ENCODE data around the gene IFNK. TPM values are rescaled to one million over a fixed set of nuclear protein-coding genes. Genes with fewer than 3 reads are reported as not detected.

Gene IFNK
- total RNA-seq, 1 donor: not detected

DNA sequence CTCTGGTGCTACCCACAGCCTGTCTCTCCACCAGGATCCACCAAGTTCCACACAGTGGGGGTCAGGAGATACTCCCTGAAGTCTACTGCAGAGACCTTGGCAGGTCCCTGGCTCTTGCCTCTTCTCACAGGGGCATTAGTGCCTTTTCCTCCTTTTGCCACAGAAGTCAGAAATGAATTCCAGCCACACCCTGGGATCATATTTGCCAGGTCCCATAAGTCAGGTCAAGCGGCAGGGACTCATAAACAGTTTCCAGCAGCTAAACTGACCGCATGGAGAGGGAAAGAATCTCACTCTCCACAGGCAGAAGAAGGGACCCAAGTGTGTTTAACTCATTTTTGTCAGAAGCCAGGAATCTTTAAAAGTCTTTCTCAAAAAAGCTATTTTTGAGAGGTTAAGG is 13.3 kb upstream of the IFNK start:
- DNase-seq (ENCODE audit: low read depth in 2 of 3, low spot score in 2 of 3): no peak

DNA sequence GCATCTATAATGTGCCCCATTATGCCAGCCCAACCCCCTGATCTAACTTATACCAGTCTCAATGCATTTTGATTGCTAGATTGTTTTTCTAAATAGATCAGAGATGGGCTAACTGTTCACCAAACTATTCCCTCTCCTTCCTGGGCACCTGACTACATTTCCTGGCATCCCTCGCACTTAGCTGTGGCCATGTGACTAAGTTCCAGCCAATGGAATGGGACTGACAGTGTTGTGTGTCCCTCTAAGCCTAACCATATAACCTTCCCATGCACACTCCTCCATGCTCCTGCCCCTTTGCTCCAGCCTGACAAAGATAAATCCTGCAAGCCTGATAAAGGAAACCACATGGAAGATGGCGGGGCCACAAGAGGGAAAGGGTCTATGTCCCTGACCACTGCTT is 12.3 kb upstream of the IFNK start:
- no peak for DNase-seq (ENCODE audit: low read depth in 2 of 3, low spot score in 2 of 3)

DNA sequence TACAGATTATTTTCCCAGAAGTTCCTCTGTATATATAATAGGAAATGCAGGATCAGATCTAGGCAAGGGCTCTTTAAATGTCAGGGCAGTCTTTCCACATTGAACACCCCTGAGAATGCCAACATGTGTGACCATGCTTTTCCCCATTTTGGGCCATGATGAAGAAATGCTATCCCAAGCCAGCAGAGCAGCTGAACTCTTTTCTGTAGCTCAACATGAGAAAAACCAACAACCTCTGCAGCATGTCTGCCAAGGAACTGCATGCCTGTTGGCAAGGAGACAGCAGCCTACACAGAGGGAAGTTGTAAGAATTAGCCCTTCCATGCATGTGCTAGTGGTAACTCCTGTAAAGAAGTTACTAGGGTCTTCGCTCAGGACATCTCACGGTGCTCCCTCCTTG is 9.5 kb upstream of the IFNK start:
- DNase-seq (ENCODE audit: low read depth in 2 of 3, low spot score in 2 of 3): no peak

DNA sequence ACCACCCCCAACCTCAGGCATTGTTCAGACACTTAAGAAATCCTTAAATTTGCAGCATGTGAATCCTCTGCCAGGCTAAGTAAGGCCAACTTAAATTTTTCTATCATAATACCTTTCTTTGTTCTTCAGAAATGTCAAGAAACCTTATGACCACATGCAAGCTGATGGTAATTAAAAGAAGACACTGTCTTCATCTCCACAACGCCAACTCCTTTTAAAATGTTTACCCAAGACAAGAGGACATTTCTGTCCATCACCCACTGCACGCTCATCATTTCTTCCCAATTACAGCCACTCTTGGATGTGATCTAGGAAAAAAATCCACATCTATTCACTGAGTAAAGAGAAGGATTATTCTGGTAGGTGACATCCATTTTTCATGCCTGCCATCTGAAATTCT is 6.1 kb upstream of the IFNK start:
- no peak for DNase-seq (ENCODE audit: low read depth in 2 of 3, low spot score in 2 of 3)

DNA sequence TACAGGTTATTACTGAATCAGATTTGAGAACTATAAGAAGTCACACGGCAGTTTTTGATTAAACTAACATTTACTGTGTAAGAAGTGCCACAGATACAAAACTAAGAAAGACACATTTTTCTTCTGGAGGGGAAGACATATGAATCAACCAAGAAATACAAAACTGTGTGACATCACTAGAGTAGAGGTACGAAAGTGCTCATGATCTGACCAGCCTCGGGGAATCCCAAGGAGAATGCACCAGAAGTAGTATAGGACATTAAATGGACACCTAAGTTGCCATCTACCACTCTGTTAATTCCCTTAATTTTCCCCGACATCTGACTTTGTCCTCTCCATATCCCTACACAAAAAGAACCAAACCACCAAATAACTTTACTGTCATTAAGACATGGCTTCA is 5.3 kb upstream of the IFNK start:
- no peak for DNase-seq (ENCODE audit: low read depth in 2 of 3, low spot score in 2 of 3)

DNA sequence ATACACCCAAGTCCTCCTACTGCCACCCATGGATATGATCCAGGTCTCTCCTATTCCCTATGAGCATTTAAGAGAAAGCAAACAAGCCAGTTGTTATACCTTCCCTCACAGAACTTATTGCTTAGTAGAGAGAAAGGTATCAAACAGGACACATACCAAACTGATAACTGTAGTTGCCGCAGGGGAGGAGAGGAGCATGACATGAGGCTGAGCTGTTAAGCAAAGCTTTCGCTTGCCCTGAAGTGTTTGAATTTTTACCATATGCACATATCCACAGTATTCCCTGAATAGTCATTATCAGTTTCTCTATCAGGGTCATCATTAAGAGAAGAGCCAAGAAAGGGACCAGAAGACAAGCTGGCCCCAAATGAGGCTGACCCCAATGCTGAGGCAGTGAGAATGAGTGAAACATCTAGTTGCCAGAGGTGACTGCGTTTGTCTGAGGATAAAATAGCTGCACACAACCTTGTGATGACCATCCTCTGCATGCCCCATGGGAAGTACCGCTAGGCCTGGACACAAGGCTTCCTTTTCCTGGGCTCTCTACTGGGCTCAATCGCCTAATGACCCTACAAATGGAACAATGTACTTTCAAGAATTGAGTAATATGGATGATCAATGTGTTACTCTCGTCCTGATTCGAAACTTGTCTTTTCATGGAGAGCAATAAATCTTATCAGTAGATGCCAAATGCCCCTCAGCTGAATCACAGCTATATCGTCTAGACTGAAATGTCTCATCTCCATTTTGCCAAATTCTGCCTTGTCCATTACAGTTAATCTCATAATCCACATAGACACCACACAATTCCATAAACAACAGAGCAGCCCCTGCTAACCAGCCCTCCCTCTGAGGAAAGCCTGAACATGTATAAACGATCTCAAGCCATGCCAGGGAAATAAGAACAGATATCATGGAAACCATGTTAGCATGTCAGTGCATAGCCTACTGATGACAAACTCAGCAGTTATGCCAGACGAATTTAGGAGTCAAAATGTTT is 4.3 kb upstream of the IFNK start:
- DNase-seq (ENCODE audit: low read depth in 2 of 3, low spot score in 2 of 3): no peak

DNA sequence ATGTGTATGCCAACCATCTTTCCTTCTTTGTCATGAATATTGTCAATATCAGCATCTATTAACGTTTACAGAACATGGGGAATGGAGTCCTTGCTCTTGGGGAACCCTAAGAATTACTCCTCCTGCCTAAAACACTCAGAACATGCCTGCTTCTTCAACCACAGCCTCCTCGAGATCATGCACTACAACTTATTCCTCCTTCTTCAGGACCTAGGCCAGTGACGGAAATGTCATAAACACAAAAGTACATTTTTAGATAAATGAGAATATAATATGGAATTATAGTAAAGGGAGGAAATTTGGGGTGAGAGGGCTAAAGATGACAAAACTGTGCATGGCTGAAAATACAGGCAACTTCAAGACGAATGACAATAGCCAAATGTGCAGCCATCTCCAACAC is 3.1 kb upstream of the IFNK start:
- DNase-seq (ENCODE audit: low read depth in 2 of 3, low spot score in 2 of 3): no peak

DNA sequence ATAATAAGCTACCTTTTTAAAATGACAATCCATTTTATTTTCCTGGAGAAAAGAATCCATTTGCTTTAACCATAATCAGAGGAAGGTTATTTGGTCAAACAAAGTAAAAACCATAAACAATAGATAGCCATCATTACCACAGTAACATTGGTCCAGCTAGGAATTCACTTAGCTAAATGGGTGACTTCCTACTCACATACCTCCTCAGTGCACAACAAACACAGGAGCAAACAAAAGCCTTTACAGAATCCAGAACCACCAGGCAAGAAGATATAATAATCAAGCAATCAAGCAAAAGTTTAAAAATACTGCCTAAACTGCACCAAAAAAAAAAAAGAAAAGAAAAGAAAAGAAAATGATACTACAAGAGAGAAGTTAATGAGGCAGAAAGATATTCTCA is 949 bp upstream of the IFNK start:
- no peak for DNase-seq (ENCODE audit: low read depth in 2 of 3, low spot score in 2 of 3)

DNA sequence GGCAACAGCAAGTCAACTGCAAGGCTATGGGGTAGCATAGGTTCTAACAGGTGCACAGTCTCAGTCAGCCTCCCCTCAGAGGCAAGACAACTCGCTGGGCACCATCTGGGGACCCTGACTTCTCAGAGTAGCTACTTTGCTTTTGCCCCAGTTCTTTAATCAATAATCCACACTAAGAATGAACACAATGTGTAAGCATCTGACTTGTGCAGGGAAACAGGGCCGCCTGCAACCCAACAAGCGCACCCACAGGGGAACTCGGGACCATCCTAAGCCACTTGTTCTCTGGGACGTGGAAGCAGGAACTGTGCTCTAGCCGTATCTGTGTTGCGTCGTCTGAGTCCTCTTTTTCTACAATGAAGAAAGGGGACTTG is 3.6 kb downstream of the IFNK start:
- DNase-seq (ENCODE audit: low read depth in 2 of 3, low spot score in 2 of 3): no peak

DNA sequence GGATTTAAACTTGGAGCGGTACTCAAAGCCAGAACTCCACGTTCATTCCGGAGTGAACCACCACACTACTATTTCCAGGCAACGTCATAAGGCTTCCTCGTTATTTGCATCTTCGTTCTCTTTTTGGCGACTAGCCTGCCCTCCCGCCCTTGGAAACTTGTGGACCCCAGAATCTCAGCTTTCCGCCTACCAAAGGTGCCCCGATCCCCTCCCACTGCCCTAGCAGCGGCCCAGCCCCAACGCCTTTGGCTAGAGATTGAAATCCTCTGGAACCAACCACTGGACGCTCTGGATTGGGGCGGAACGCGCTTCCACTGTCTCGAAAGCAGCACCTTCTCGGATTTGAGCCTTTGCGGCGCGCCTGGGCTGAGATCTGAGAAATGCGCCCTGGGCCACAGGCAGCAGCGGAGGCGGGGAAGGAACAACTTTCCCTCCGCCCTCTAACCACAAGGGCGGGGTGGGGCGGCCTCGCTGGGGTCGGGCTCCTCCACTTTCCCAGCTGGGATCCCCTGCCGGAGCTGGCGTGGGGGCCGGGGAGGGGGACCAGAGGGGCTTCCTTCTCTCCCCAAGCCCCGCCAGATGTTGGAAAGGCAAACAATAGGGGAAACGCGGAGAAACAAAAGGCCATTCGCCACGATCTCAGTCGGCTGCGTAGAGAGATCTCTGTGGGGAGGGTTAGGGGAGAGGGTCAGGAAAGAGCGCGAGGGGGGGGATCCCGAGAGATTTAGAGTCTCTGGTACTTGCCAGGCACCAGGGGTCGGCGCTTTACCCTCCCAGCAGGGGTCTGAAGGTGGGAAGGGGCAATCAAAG is 4.2 kb downstream of the IFNK start:
- DNase-seq (ENCODE audit: low read depth in 2 of 3, low spot score in 2 of 3): peak in 2 of 3 donors; percentile 49 to 65

DNA sequence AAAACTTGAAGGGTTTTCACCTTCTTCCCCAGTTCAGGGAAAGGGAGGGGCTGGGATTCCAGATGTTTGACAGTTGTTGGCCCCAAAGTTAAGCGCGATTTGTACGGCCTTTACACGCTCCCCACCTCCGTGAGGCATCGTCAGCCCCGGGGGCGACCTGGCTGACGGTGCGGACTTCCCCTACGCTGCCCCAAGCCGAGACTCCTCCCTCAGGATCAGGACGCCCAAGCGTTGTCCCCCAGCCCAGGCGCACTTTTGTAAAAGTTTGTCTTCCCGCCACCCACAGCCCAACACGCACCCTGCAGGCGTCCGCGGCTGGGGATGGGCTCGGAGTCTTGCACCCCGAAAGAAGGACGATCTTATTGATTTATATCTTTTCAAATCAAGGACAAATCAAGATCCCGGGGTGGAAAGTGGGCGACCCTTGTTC is 4.8 kb downstream of the IFNK start:
- DNase-seq (ENCODE audit: low read depth in 2 of 3, low spot score in 2 of 3): peak in 2 of 3 donors; percentile 50 to 51

DNA sequence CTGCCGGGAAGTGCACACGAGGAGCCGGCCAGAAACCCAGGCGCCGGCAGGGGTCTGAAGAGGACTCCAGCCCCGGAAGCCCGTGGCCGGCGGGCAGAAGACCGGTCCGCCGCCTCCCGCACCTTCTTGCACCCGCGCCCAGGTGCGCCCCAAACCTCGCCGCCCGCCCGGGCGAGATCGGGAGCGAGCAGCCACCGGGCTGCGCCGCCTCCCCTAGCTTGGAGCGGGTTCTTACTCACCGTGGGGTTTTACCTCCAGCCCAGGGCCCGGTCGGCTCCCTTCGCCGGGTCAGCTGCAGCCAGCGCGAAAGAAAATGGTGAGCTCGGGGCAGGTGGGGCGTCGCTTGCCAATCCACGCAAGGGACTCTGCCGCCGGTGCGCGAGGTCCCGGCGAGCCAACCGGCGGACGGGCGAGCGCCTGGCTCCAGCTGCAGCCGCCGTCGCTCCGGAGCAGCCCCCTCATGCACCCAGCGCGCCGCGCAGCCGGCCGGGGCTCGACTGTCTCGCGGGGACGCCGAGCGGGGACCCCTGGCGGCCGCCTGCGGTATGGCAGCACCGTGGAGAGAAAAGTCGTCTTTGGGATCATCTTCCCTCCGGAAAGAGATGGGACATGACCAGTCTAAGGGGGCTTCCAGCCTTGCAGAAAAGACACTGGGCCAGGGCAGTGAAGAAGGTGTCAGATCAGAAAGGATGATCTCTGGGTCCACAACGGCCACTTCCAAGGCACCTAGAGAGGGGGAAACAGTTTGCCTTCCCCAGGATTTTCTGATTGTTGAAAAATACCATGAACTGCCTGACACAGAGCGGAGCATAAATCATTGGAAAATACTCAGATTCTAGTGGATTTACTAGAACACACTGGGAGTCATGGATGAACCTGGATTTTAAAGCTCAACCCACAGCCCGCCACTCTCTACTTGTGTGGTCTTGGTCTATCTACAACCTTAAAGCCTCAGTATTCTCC is 5.5 kb downstream of the IFNK start, which contains the start of gene MOB3B:
Gene MOB3B (minus strand): TSS at position 499 of the 963 bp plus-strand sequence. CDS start 74,264 bp downstream, outside the sequence.
- peak; percentile 39 to 75 (median 75) for DNase-seq (ENCODE audit: low read depth in 2 of 3, low spot score in 2 of 3)

DNA sequence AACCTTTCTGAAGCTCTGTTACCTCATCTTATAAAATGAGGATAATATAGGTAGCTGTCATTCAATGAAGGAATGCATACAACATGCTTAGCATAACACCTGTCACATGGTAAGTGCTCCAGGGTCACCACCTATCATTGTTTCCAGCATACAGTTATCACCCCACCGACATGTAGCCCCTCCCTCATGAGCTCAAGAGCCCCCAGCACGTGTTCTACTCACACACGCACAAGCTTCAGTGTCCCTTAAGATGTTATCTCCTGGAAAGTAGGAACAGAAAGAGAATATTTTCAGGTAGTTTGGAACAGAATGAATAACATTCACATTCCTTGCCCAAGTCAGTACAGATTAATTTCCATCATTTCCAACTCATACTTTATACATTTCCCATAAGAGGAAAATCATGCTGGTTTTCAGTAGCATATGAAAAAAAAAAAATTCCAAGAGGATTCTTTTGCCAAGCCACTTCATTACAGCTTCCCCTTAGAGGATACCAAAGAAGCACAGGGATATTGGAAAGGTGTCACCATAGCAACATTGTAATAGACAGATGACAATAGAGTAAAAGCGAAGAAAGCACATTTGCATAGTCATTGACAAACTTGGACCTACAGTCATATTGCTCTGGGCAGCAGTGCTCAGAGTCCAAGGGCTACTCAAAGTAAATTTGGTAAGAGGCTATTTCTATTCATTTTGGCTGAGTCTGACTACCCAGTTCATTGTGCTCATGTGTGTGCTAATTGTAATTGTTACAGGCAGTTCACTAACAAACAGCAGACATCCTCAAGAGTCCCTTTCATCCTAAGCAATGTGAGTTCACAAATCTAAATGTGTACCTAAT is 7.0 kb downstream of the IFNK start:
- no peak for DNase-seq (ENCODE audit: low read depth in 2 of 3, low spot score in 2 of 3)

DNA sequence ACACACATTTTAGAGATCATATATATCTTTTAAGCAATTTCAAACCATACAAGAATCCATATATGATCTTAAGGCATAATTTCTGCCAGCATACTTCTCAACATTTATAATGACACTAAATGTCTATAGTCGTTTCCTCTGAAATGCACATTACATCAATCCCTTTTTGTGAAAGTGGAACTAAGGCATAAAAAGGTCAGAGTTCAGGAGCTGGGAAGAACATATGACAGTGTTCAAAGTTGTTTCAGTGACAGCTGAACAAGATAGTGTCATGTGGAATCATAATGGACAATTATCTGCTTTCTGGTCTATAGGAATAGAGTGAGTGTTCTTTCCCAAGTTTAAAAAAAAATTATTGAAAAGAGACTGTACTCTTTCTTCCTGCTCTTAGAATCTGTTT is 8.0 kb downstream of the IFNK start:
- DNase-seq (ENCODE audit: low read depth in 2 of 3, low spot score in 2 of 3): no peak

DNA sequence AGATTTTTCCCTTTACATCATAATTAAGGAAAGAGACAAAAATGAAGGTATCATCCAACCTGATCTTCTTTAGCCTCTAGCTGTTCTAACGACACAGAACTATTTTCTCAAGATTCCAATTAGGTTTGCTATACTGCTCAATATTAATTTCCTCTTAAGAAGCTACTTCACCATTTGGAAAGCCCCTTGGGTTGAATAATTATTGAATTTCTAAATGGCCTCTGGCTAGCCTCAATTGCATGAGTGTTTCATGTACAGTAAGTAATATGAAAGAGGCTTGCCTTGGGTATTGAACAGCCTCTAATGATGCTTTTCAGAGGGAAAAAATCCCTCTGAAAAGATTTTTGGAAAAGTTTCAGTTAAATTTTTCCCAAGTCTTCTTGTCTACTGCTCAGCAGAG is 9.2 kb downstream of the IFNK start:
- DNase-seq (ENCODE audit: low read depth in 2 of 3, low spot score in 2 of 3): no peak

DNA sequence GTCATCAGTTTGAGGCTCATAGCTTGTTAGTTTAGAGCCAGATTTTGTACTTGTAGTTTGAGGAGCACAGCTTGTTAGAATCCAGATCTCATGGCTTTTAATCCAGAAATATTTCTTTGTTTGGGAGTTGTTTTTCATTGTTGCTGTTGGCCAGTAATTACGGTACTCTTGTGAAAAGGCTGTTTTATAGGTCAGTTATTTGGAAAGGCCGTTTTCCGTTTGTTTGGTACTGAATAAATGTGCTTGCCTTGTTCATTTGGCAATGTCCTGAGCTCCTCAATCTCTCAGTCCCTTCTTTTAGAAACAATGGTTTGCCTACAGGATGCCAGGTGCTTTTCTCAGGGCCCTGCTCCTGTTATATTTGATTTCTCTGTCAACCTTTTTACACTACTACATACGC is 10.0 kb downstream of the IFNK start:
- DNase-seq (ENCODE audit: low read depth in 2 of 3, low spot score in 2 of 3): no peak

DNA sequence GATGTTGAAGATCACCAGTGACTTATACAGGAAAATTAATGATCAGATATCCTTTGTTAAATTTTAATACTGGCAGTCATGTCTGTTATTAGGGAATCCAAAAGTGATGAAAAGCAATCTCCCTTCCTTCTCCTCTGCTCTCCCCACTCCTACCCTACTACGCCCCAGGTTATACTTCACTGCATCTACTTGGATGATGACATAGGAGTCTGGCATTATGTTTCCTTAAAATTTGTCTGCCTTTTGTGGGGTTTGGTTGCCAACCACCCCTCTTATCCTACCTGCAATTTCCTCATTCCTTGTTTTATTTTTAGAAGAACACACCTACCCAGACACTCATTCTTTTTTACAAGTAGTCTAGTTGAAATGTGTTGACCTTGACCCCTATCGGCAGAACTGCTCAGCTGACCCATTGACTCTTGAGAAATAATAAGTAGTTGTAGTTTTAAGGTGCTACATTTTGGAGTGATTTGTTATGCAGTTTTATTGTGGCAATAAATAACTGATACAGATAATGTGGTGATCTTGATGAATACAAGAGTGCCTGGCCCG is 10.6 kb downstream of the IFNK start:
- DNase-seq (ENCODE audit: low read depth in 2 of 3, low spot score in 2 of 3): no peak

DNA sequence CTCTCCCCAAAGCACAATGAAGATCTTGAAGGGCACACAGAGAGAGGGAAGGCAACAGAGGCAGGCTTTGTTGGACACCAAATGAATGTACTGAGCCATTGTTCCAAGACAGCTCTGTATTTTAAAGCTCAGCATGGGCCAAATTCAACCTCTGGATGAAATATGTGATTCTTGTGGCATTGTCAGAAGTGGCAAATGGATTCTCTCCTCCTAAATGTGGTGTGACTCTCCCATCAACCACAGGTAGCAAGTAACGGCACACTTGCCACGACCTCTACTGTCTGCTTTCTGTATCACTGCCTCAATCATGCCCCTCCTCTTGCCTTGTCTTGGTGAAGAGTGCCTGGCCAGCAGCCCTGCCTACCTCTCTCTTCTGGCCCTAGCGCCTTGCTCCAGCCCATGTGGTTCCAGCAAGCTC is 11.6 kb downstream of the IFNK start:
- no peak for DNase-seq (ENCODE audit: low read depth in 2 of 3, low spot score in 2 of 3)

DNA sequence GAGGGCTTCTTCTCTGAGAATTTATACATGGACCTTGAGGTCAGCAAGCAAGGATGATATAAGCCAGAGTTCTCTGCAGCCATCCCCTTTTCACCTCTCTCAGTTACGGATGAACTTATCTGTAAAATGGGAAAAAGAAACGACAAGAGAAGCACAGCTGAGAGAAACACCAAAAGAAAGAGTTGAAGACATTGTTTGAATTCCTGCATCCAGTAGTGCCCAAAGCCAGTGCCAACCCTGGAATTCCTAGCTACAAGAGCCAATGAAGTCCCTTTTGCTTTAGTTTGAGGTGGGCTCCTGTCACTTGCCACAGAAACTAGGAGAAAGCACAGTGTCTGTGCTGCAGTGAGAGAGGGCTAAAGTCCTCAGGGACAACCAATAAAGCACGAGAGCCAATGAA is 12.1 kb downstream of the IFNK start:
- no peak for DNase-seq (ENCODE audit: low read depth in 2 of 3, low spot score in 2 of 3)

Data from hematopoietic multipotent progenitor cell (in vitro differentiated cells).